ENCODE data around the gene KIRREL3. TPM values are rescaled to one million over a fixed set of nuclear protein-coding genes. Genes with fewer than 3 reads are reported as not detected.

Gene KIRREL3
- total and polyA plus RNA-seq, 2 of the 8 experiments (the other 6 are each of a cell fraction or from before 2014, with no cell fraction given): 0.29 to 0.32 TPM

GRCh38 chr11:126578426-126578825 lies 422.1 kb downstream of the KIRREL3 start (continued):
- no peak for TF ChIP-seq GTF2F1 (IDR thresholded peaks at IDR 0.05; ENCODE audit: borderline replicate concordance, low read depth, low read length)

All from H1 (cell line).